HEK293T (cell line): ENCODE results near the gene SYNGR4.

ENCODE experiments used
- CTCF ChIA-PET: fragments of 350-600 bp; formaldehyde crosslinking; extraction: SDS; loops from one replicate; lab custom pipeline; 2021; ENCODE audit warnings: antibody characterized with exemption, inconsistent platforms; lab: Yijun Ruan, JAX
- POLR2A ChIA-PET: fragments of 350-600 bp; formaldehyde crosslinking; extraction: SDS; loops from one replicate; lab custom pipeline; 2020; ENCODE audit warnings: antibody characterized with exemption, inconsistent platforms; lab: Yijun Ruan, JAX
- DNase-seq: peaks from one replicate; pipeline ENCODE4 v3.0.0; 2012; ENCODE audit warnings: mixed read lengths; ENCODE audit errors: extremely low spot score
- ARNT ChIP-seq: fragments of 450-650 bp; IDR thresholded peaks from 2 replicates; pipeline ENCODE4 v1.6.1; 2017; ENCODE audit warnings: mild to moderate bottlenecking
- BHLHE40 ChIP-seq: fragments of 450-650 bp; IDR thresholded peaks from 2 replicates; pipeline ENCODE4 v1.6.1; 2016; ENCODE audit warnings: mild to moderate bottlenecking, moderate library complexity, borderline replicate concordance
- CTBP1 ChIP-seq: fragments of 450-650 bp; IDR thresholded peaks from 2 replicates; pipeline ENCODE4 v1.6.1; 2016; ENCODE audit warnings: borderline replicate concordance
- ELF4 ChIP-seq: fragments of 450-650 bp; IDR thresholded peaks from 2 replicates; pipeline ENCODE4 v1.6.1; 2017; ENCODE audit warnings: antibody characterized with exemption
- FOXA1 ChIP-seq: fragments of 450-650 bp; IDR thresholded peaks from 2 replicates; pipeline ENCODE4 v1.6.1; 2016; ENCODE audit warnings: mild to moderate bottlenecking
- FOXK2 ChIP-seq: fragments of 450-650 bp; IDR thresholded peaks from 2 replicates; pipeline ENCODE4 v1.6.1; 2016; ENCODE audit warnings: mild to moderate bottlenecking
- FOXM1 ChIP-seq: fragments of 450-650 bp; IDR thresholded peaks from 2 replicates; pipeline ENCODE4 v1.6.1; 2017; ENCODE audit warnings: mild to moderate bottlenecking, borderline replicate concordance
- HDGF ChIP-seq: fragments of 450-650 bp; IDR thresholded peaks from 2 replicates; pipeline ENCODE4 v1.6.1; 2017; ENCODE audit warnings: antibody characterized with exemption, borderline replicate concordance
- L3MBTL2 ChIP-seq: fragments of 450-650 bp; conservative IDR thresholded peaks from 2 replicates; pipeline ENCODE4 v1.6.1; 2016; ENCODE audit warnings: mild to moderate bottlenecking
- LEF1 ChIP-seq: fragments of 450-650 bp; IDR thresholded peaks from 2 replicates; pipeline ENCODE4 v1.6.1; 2017; ENCODE audit warnings: mild to moderate bottlenecking, borderline replicate concordance
- NFRKB ChIP-seq: fragments of 450-650 bp; IDR thresholded peaks from 2 replicates; pipeline ENCODE4 v1.6.1; 2016; ENCODE audit warnings: mild to moderate bottlenecking, moderate library complexity
- SP1 ChIP-seq: fragments of 450-650 bp; IDR thresholded peaks from 2 replicates; pipeline ENCODE4 v1.6.1; 2017
- SUZ12 ChIP-seq: fragments of 450-650 bp; IDR thresholded peaks from 2 replicates; pipeline ENCODE4 v1.6.1; 2016; ENCODE audit warnings: mild to moderate bottlenecking
- TARDBP ChIP-seq: fragments of 450-650 bp; IDR thresholded peaks from 2 replicates; pipeline ENCODE4 v1.6.1; 2016
- ZNF384 ChIP-seq: fragments of 450-650 bp; IDR thresholded peaks from 2 replicates; pipeline ENCODE4 v1.6.1; 2016
- TF ChIP-seq, protein P1 (sequence below): fragments of 450-650 bp; IDR thresholded peaks from 2 replicates; pipeline ENCODE4 v1.6.1; 2016

SYNGR4 gene

GRCh38 chr19:48394331-48395169, 30.4 kb downstream of the SYNGR4 start:
- CTCF ChIA-PET = no interaction called here
- POLR2A ChIA-PET = interaction anchor here (1.0 to 1.5 kb wide), 3 partner anchors 13 to 54 kb away, joined by 3 to 7 read pairs (median 3); partner anchors contain the start of gene GRWD1
- no peak for TF ChIP-seq HDGF
- TF ChIP-seq, protein P1, sequence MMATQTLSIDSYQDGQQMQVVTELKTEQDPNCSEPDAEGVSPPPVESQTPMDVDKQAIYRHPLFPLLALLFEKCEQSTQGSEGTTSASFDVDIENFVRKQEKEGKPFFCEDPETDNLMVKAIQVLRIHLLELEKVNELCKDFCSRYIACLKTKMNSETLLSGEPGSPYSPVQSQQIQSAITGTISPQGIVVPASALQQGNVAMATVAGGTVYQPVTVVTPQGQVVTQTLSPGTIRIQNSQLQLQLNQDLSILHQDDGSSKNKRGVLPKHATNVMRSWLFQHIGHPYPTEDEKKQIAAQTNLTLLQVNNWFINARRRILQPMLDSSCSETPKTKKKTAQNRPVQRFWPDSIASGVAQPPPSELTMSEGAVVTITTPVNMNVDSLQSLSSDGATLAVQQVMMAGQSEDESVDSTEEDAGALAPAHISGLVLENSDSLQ = no peak
- TF ChIP-seq ARNT = no peak
- no peak for TF ChIP-seq FOXK2
- no peak for TF ChIP-seq SUZ12
- TF ChIP-seq ELF4 = no peak
- no peak for TF ChIP-seq ZNF384
- TF ChIP-seq FOXA1 = no peak
- TF ChIP-seq NFRKB = no peak
- TF ChIP-seq LEF1 = no peak
- TF ChIP-seq CTBP1 = no peak
- TF ChIP-seq FOXM1 = no peak
- TF ChIP-seq TARDBP = no peak
- DNase-seq = no peak

GRCh38 chr19:48395170-48395455, 30.9 kb downstream of the SYNGR4 start:
- TF ChIP-seq, protein P1 = no peak
- TF ChIP-seq BHLHE40 (no peak), NFRKB (no peak), TARDBP (no peak)
- CTCF ChIA-PET = interaction anchor here (0.7 kb wide), 1 partner anchor 56 kb away, joined by 5 read pairs; no protein-coding TSS in a partner anchor
- no peak for DNase-seq
- POLR2A ChIA-PET = interaction anchor here (1.2 kb wide), 1 partner anchor 12 kb away, joined by 3 read pairs; no protein-coding TSS in a partner anchor

DNA sequence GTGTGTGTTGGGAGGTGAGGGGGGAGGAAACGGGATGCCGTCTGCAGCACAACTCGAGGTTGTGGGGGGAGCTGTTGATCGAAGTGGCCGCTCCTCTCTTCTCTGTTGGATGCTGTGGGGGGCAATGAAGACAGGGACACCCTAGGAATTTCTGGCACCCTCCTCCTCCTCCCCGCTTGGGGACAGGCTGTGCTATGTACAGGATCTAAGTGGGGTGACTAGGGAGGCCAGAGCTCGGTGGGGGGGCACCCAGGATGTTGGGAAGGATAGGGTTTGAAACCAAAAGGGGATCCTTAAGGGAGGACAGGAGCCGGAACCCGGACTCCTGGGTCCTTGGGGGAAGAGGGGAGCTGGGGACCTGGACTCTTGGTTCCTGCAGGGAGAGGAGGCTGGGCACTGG, 31.3 kb downstream of the SYNGR4 start:
- ChIA-PET CTCF (interaction anchor here (0.7 kb wide), 1 partner anchor 57 kb away, joined by 5 read pairs; no protein-coding TSS in a partner anchor), POLR2A (interaction anchor here (0.9 kb wide), 1 partner anchor 50 kb away, joined by 3 read pairs; the partner anchor contains the start of gene GRWD1)
- no peak for DNase-seq
- TF ChIP-seq LEF1 (no peak), HDGF (no peak), ZNF384 (no peak), TARDBP (no peak), SUZ12 (no peak)
- TF ChIP-seq, protein P1 = no peak

DNA sequence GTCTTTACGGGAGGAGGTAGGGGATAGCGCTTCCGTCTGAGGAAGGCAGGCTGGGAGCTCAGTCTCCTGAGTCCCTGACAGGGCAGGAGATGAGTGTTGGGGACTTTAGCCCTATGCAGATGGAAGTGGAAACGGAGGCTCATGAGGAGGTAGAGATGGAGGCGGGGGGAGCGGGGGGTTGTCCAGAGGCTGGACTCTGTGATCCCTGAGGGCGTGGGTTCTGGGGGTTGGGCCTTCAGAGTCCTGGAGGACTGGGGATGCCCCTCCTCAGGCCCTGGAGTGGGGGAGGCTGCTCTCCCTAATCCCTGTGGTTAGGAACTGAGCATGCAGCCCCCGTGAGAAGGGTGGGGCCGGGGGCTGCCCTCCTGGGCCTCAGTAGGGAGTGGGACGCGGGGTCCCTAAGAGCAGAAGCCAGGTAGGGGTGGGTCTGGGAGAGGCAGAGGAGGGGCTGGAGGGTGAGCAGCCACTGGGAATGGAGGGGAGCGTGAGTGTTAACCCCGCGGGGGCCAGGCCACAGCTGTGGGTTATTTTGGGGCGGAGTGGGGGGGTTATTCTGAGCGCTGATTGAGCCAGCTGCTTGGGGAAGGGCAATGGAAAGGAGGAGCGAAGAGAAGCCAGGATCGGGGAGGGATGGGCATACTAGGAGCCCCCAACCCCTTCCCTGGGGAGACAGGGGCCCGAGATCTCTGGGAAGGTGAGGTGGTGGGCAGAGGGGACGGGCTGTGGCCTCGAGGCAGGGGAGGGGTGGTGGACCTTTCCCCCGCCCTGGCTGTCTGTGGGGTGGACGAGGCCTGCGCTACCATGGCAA, 32.1 kb downstream of the SYNGR4 start:
- CTCF ChIA-PET = no interaction called here
- no peak for DNase-seq
- POLR2A ChIA-PET = interaction anchor here (0.9 kb wide), 1 partner anchor 49 kb away, joined by 3 read pairs; the partner anchor contains the start of gene GRWD1
- TF ChIP-seq SUZ12 (no peak), ARNT (no peak), SP1 (no peak), BHLHE40 (no peak), TARDBP (no peak), CTBP1 (no peak), FOXM1 (no peak), ZNF384 (no peak), FOXK2 (no peak), NFRKB (no peak), HDGF (no peak), L3MBTL2 (no peak), FOXA1 (no peak), ELF4 (no peak), LEF1 (no peak)
- TF ChIP-seq, protein P1 = no peak

DNA sequence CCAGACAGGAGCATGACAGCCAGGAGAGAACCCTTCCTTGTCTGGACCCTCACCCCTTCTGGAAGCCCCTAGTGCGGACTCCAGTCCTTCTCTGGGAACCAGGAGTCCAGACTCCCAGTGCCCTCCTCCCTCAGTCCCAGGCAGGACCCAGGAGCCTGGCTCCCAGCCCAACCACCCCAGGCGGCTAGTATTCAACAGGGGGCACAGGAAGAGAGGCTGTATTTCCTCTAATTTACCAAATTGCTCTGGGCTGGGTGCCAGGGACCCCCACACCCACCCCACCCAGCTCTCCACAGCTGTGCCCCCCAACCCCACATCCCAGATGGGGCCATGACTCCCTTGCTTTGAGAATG, 32.6 kb downstream of the SYNGR4 start:
- ChIA-PET CTCF (no interaction called here), POLR2A (no interaction called here)
- DNase-seq = no peak
- TF ChIP-seq L3MBTL2 (no peak), ZNF384 (no peak)
